NCI-H748 treated with DMSO at 0.1 percent for 48 hours (cell line): ENCODE measurements around the gene ZNF564.
"Not testable (repeated sequence)": the region's sequence is repeated elsewhere in the genome, so short reads cannot be mapped to it uniquely, and the experiment has no call there.

ENCODE experiments used
- DNase-seq: peaks from one replicate; lab custom pipeline; 2025; lab: John Stamatoyannopoulos, UW

The ZNF564 gene

DNA sequence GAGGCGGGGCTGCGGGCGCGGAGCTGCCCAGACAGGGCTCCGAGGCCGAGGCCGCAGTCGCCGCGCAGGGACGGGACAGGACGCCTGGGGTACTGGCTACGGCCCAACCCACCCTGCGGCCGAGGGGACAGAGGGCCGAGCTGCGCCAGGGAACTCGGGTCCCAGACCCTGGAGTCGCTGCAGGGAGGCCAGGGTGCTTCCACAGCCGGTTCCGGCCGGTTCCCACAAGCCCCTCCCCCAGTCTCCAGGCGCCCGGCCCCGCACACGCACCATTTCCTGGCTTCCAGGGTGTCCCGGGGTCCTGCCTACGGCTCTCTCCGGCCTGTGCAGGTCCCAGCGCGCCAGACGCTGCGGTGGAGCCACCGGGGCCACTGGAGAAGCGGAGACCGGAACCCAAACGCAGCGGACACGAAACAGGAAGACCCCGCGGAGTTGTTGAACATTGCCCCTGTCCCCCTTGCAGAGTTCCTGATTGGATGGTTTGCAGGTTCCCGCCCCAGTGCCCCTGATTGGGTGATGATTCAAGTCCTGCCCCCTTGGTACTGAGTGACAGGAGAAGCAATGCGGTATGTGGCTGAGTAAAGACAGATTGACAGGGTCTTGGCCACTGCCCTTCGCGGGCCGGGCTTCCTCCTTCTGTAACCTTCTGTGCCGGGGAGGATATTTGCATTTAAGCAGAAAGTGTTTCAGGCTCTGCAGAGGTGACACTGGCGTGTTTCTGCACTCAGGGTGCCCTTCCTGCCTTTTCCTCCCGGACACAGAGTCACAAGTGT is at the start of gene ZNF564:
Gene ZNF564, minus strand, starts transcription at position 423 of the 773 bp plus-strand sequence. Its CDS starts 150 bp downstream, at position 273.
- peak; percentile 92 for DNase-seq

DNA sequence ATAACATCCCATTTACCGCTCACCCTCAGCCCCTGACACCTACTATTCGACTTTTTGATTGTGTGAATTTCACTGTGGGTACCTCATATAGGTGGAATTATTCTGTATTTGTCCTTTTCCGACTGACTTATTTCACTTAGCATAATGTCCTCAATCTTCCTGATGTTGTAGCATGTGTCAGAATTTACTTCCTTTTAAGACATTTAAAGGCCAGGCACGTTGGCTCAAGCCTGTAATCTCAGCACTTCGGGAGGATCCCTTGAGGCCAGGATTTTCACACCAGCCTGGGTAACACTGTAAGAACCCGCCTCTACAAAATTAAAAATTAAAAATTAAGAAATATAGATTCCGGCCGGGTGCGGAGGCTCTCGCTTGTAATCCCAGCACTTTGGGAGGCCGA is 46.3 kb upstream of the ZNF564 start:
- no peak for DNase-seq

DNA sequence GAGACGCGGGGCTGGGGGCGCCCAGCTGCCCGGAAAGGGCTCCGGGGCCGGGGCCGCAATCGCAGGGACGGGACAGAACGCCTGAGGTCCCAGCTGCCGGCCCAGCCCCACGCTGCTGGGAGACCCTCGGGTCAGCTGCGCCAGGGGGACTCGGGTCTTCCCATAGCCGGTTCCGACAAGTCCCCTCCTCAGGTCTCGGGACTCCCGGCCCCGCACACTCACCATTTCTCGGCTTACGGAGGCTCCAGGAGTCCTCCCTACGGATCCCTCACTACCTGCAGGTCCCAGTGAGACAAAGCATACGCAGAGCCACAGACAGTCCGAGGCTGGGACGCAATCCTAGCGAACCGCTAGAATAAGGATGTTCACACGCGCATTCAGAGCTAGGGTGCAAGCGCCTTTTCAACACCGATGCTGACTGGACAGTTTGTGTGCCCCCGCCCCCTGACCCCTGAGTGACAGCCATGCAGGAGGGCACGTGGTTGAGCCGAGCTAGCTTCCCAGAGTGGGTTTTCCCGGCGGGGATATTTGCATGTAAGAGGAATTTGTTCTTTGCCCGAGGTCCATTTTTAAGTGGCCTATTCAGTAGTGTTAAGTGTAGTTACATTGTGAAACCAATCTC is 45.8 kb upstream of the ZNF564 start:
- no peak for DNase-seq

DNA sequence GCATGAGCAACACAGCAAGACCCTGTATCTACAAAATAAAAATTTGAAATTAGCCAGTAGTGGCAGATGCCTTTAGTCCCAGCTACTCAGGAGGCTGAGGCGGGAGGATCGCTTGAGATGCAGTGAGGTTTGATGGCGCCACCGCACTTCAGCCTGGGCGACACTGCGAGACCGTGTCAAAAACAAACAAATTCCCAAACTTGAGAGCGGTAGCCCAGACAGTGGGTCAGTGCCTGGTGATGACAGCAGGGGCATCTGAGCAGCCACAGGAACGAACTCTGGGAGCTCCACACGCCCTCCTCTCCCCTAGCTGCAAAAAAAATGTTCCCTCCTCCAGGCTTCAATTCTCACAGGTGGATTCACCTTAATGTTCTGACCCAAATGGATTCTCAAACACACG is 45.2 kb upstream of the ZNF564 start:
- DNase-seq: no peak

DNA sequence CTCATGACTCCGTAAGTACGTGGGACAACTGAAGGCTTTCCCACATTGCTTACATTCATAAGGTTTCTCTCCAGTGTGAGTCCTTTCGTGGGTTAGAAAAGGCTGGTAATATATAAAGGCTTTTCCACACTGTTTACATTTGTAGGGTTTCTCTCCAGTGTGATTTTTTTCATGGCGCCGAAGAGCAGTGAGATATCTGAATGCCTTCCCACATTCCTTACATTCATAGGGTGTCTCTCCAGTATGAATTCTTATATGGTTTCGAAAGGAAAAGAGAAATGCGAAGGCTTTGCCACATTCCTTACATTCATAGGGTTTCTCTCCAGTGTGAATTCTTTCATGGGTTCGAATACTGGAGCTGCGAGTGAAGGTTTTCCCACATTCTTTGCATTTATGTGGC is 29.8 kb upstream of the ZNF564 start:
- no peak for DNase-seq

DNA sequence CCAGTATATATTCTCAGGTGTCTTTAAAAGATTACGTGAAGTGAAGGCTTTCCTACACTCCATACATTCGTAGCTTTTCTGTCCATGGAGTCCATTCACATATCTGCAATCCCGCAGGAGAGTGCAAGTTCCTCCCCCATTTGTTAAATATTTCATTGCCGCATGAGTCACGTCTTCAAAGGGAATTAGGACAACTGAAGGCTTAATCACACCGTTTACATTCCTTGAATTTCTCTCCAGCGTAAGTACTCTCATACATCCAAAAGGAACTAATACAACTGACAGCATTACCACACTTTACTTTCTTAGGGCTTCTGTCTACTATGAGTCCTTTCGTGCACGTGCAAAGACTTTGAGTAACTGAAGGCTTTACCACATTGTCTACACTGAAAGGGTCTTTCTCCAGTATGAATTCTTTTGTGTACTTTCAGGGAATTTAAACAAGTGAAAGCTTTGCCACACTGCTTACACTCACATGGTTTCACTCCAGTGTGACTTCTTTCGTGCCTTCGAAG is 29.0 kb upstream of the ZNF564 start:
- no peak for DNase-seq

DNA sequence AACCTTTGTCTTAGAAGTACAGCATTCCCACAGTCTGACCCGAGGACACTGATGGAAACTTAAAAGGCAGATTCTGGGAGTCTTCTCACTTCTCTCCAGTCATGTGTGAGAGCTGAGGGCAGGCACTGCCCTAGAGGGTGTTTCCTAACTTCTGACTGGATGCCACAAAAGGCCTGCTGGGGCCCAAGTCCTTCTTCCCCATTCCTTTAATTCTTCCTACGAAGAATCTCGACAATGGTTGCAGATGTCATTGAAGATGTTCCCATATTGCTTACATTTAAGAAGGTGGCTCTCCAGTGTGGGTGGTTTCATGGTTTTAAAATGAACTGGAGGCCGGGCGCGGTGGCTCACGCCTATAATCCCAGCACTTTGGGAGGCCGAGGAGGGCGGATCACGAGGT is 27.4 kb upstream of the ZNF564 start:
- DNase-seq: no peak

DNA sequence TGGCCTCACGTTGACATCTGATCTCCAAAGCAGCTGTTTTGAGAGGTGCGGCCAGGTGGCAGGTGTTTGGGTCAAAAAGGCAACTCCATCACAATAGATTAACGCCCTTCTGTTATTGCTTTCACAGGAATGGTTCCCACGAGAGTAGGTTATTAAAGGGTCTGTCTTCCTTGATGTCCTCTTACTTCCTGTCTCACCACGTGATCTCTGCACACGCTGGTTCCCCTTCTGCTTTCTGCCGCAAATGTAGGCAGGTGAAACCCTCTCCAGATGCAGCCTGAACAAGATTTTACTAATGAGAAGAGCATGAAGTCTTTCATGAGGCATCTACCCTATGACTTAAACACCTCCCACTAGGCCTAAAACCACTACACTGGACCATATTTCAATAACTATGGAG is 22.8 kb upstream of the ZNF564 start:
- DNase-seq: peak; percentile 67

DNA sequence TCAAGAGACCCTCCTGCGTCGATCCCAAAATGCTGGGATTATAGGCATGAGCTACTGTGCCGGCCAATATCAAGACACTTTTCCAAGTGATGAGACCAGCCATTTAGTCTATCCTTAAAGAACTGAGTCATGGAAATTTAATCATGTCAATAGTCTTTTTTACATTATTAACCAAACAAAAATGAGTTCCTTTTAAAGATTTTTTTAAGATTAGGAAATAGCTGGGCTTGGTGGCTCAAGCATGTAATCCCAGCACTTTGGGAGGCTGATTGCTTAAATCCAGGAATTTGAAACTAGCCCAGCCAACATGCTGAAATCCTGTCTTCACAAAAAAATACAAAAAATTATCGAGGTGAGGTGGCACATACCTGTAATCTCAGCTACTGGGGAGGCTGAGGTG is 16.7 kb upstream of the ZNF564 start:
- DNase-seq: no peak

DNA sequence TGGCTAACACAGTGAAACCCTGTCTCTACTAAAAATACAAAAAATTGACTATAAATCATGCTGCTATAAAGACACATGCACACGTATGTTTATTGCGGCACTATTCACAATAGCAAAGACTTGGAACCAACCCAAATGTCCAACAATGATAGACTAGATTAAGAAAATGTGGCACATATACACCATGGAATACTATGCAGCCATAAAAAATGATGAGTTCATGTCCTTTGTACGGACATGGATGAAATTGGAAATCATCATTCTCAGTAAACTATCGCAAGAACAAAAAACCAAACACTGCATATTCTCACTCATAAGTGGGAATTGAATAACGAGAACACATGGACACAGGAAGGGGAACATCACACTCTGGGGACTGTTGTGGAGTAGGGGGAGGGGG is 15.1 kb upstream of the ZNF564 start:
- not testable (repeated sequence) for DNase-seq

DNA sequence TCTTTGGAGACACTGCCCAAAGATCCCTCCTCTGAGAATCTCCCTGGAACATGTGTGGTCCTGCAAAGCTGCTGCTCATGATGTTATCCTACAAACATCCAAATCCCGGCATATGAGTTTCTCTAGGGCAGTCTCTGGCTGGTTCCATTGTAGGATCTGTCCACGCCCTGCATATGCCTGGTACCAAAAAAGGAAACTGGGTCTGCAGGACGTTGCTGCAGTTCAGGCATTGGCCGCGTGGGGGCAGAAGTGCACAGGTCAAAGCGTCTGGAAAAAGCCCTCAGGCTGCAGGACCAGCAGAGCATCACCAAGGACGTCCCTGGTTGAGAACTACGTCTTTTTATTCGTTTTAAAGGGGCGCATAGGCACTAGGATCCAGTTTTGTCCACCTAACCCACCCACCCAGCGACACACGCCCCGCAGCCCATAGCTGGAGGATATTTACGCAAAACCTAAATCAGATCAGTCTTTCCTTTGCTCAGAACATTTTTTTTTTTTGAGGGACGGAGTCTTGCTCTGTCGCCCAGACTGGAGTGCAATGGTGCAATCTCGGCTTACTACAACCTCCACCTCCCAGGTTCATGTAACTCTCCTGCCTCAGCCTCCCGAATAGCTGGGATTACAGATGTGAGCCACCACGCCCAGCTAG is 12.9 kb upstream of the ZNF564 start:
- peak; percentile 66 for DNase-seq

DNA sequence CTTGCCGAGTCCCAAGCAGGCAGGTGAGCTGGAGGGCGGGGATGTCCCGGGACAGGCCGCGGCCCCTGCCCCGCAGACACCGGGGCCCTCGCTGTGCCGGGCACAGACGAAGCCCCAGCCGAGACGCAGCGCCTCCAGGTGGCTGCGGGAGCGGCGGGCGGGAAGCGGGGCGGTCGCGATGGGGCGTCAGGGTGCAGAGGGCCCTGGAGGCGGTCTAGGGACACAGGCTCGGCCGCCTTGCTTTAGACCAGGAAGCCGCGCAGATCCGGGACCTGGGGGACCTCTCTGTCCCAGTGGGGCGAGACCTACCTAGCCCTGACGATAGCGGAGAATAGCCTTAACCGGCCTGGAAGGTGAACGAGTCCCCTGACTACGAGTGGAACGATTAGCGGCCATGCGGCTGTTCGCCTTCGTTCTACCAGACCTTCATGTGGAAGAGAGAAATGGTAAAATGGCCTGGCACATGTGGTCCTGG is 4.2 kb upstream of the ZNF564 start:
- DNase-seq: no peak

DNA sequence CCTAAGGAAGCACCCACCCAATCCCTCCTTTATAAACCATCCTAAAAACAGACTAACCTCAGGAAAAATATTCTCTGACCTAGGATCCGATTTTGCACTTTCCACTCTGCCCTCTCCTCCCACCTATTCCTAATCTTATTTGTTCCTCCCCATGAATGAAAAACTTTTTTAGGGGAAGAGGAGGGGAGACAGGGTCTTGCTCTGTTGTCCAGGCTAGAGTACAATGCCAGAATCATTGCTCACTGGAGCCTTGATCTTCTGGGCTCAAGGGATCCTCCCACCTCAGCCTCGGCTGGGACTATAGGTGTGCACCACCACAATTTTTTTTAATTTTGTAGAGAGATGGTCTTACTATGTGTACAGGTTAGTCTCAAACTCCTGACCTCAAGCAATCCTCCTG is 4.4 kb downstream of the ZNF564 start:
- DNase-seq: no peak

DNA sequence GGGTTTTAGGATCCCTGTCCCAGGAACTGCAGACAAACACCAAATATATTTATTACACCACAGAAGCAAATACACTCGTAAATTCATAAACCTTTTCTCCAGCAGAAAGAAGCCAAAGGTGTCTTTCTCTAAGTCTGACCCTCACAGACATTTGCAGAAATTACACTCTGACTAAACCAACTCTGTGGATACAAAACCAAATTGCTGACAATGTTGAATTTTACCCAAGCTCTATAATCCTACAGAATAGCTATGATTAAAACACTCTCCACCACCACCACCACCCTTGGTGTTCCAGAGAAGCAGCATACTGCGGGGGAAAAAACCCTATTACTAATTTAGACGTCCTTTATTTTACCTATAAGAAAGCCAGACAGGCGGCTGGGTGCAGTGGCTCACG is 5.2 kb downstream of the ZNF564 start:
- no peak for DNase-seq

DNA sequence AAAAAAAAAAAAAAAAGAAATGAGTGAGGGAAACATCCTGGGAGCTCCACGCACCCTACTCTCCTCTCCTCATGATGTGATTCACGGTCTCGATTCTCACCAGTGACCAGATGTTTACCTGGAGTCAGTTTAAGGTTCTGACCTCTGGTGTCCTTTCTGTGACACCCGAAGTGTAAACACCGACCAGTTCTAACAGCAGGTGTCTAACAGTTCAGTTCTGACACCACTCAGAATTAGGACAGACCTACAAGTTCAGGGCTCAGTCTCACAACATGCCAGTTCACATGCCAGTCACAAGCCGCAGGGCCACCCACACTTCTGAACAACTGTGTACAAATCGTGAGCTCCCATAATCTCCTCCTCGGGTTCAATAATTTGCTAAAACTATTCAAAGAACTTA is 6.0 kb downstream of the ZNF564 start:
- no peak for DNase-seq

DNA sequence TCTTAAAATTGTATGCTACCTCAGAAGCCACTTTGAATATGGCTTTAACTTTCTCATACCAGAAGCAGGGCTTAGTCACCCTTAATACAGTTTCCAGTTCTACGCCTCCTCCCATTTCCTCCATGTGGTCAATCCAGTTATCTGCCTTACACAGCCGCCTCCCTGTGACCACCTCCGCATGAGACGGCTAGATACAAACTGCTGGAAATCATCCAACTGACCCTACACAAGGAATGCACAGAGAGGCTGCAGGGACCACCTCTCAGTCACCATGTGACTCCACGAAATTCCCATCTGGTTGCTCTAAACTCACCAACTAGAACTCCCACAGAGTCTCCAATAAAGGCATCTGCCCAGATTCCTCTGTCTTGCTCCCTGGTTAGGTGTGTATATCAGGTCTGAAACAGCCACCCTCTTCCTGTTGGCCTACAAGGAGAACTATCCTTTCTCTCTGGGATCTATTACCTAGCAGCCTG is 6.8 kb downstream of the ZNF564 start:
- no peak for DNase-seq

DNA sequence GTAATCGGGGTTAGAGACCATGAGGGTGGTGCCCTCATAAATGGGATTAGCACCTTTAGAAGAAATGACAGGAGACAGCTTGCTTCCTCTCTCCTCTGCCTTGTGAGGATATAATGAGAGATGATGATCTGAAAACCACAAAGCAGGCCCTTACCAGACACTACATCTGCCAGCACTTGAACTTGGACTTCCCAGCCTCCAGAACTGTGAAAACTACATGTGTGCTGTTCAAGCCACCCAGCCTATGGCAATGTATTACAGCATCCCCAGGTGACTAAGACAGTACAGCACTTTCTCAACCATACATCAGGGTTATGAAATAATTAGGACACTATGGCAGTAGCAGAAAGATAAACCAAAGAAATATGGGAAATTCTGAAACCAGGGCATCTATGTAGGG is 7.4 kb downstream of the ZNF564 start:
- no peak for DNase-seq

DNA sequence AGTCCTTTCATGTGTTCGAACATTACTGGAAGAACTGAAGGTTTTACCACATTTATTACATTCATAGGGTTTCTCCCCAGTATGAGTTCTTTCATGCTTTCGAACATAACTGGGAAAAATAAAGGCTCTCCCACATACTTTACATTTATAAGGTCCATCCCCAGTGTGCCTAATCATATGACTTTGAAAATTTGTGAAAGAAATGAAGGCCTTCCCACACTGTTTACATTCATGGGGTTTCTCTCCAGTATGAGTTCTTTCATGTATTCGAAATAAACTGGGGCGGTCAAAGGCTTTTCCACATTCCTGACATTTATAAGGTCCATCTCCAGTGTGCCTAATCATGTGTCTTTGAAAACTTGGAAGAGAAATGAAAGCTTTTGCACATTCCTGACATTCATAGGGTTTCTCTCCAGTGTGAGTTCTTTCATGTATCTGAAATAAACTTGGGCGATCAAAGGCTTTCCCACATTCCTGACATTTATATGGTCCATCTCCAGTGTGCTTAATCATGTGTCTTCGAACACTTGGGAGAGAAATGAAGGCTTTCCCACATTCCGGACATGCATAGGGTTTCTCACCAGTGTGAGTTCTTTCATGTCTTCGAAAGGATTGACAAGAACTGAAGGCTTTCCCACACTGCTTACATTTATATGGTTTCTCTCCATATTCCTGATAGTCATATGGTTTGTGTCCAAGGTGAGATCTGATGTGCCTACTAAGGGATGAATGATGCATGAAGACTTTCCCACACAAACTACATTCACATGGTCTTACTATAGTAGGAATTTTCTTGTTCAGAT is 24.0 kb downstream of the ZNF564 start:
- DNase-seq: no peak

DNA sequence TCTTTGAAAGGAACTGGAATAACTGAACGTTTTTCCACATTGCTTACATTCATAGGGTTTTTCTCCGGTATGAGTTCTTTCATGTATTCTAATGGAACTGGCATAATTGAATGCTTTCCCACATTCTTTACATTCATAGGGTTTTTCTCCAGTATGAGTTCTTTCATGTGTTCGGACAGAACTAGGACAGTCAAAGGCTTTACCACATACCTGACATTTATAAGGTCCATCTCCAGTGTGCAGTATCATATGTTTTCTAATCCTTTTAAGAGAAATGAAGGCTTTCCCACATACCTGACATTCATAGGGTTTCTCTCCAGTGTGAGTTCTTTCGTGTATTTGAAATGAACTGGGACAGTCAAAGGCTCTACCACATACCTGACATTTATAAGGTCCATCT is 24.7 kb downstream of the ZNF564 start:
- DNase-seq: no peak

DNA sequence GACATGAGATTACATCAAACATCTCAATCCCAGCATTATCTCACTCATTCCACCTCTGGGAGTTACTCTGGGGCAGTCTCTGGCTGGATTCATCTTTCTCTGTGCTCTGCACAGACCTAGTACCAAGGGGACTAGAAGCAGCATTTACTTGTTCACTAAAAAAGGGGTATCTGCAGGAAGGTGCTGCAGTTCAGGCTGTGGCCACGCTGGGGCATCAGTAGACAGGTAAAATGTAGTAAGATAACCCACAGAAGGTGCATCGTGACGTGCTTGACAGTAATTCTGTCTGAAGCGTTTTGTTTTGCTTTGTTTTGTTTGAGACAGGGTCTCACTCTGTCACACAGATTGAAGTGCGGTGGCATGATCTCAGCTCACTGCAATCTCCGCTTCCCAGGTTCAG is 29.3 kb downstream of the ZNF564 start:
- DNase-seq: peak; percentile 31

DNA sequence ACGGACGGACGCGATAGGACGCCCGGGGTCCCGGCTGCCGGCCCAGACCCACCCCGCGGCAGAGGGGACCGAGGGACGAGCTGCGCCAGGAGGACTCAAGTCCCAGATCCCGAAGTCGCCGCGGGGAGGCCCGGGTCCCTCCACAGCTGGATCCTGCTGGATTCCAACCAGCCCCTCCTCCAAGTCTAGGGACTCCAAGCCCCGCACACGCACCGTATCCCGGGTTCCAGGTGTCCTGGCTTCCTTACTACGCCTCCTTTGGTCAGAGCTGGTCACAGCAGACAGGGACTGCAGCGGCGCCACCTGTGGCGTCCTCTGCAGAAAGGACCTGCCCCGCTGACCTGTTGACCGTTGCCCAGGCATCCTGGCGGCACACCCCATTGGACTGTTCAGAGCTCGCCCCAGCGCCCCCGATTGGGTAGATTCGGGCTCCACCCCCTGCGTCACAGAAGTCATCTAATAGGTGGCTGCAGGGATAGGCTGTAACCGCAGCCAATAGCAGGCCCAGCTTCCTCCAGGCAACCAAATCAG is 37.7 kb downstream of the ZNF564 start:
- no peak for DNase-seq

DNA sequence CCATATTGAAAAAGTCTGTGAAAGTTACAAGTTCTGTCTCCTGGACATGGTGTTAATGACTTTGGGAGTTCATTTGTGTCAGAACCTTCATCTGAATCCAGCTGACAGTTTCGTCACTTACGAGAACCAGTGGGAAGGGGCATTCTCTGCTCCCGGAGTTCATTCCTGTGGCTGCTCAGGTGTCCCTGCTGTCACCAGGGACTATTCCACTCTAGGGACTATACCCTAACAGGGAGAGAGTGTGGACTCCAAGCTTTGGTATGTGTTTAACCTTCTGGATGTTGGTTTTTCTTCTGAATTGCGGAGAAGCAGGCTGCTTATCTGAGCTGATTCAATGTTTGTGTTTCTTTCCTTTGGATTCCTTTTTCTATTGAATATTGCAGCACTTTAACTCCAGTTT is 54.2 kb downstream of the ZNF564 start:
- no peak for DNase-seq
